ENCODE measurements around the gene SLC8A2. TPM values are rescaled to one million over a fixed set of nuclear protein-coding genes. Genes with fewer than 3 reads are reported as not detected.

Gene SLC8A2
- total and polyA plus RNA-seq, 10 of the 15 experiments (the other 5 are each of a cell fraction or from before 2014, with no cell fraction given) = not detected

DNA sequence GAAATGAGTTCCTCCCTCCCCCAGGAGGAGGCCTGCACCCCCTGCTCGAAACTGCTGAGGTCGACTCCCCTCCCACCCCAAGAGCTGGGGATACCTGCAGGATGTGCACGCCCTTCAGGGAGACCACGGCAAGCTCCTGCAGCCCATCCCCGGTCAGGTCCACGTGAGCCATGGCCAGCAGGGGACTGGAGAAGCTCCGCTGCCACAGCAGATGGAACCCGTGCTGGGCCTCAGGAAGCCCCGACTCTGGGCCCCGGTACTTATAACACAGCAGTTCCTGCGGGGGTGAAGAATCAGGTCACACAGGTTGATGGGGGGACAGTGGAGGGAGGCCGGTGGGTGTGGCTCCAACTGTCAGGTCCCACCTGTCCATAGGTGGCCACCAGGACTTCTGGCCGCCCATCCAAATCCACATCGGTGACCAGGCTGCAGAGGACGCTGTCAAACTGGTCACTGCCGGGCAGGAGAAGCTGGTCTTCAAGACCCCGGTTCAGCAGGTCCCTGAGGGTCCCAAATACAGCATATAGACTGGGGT is 4.8 kb upstream of the SLC8A2 start (continued):
- TF ChIP-seq, protein P1, sequence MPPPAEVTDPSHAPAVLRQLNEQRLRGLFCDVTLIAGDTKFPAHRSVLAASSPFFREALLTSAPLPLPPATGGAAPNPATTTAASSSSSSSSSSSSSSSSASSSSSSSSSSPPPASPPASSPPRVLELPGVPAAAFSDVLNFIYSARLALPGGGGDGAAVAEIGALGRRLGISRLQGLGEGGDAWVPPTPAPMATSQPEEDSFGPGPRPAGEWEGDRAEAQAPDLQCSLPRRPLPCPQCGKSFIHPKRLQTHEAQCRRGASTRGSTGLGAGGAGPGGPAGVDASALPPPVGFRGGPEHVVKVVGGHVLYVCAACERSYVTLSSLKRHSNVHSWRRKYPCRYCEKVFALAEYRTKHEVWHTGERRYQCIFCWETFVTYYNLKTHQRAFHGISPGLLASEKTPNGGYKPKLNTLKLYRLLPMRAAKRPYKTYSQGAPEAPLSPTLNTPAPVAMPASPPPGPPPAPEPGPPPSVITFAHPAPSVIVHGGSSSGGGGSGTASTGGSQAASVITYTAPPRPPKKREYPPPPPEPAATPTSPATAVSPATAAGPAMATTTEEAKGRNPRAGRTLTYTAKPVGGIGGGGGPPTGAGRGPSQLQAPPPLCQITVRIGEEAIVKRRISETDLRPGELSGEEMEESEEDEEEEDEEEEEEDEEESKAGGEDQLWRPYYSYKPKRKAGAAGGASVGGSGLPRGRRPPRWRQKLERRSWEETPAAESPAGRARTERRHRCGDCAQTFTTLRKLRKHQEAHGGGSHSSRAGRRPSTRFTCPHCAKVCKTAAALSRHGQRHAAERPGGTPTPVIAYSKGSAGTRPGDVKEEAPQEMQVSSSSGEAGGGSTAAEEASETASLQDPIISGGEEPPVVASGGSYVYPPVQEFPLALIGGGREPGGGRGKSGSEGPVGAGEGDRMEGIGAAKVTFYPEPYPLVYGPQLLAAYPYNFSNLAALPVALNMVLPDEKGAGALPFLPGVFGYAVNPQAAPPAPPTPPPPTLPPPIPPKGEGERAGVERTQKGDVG (CRISPR knock-in tag; IDR thresholded peaks at IDR 0.05) = no peak
- TF ChIP-seq, protein P2, sequence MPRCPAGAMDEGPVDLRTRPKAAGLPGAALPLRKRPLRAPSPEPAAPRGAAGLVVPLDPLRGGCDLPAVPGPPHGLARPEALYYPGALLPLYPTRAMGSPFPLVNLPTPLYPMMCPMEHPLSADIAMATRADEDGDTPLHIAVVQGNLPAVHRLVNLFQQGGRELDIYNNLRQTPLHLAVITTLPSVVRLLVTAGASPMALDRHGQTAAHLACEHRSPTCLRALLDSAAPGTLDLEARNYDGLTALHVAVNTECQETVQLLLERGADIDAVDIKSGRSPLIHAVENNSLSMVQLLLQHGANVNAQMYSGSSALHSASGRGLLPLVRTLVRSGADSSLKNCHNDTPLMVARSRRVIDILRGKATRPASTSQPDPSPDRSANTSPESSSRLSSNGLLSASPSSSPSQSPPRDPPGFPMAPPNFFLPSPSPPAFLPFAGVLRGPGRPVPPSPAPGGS (IDR thresholded peaks at IDR 0.05; ENCODE audit: borderline replicate concordance, insufficient read depth, low read depth, low read length, poor library complexity, severe bottlenecking) = no peak

DNA sequence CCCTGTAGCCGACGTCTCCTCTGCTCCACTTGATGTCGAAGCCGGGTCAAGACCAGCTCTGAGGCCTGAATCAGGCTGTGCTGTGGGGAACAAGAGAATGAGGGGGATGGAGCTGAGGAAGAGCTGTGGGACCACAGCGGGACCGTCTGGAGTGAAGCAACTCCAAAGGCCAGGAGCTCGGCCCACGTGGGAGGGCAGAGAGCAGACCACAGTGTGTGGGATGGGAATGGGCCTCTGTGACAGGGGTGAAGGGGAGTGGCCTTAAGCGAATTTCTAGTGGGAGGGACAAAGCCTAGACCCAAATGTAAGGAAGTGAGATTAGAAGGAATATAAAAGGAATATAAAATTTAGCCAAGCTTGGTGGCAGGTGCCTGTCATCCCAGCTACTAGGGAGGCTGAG is 3.8 kb upstream of the SLC8A2 start:
- H3K27me3 ChIP-seq (replicated peaks in 1 of 2; ENCODE audit: control insufficient read depth in 2 of 2, insufficient read depth in 2 of 2, low read length in 1 of 2) = peaks cover 0 to 2% of the 10 kb centered on the region in 2 experiments; a peak in 2 of 4 replicates
- no peaks in the 10 kb centered on the region for H3K36me3 ChIP-seq (ENCODE audit: control insufficient read depth in 2 of 2, insufficient read depth in 2 of 2, low read length in 1 of 2)
- DNase-seq (ENCODE audit: low read depth, low spot score) (no peak), FAIRE-seq (no peak), ATAC-seq (no peak)
- POLR2A ChIA-PET = no interaction called here
- no peak overlapping the region for H3K27ac ChIP-seq (ENCODE audit: control insufficient read depth, insufficient read depth)
- SMC1A ChIA-PET (ENCODE audit: uncharacterized antibody, unreplicated experiment) = interaction anchor here (1.1 kb wide), 1 partner anchor 11 kb away, joined by 3 read pairs; no protein-coding TSS in a partner anchor
- intact Hi-C loops (cut with micrococcal nuclease; ENCODE audit: unreplicated experiment) = no loop called here
- TF ChIP-seq JUNB (IDR thresholded peaks at IDR 0.05) = no peak
- H3K4me3 ChIP-seq = no peak overlapping the region
- WGBS (ENCODE audit: insufficient coverage, insufficient replicate concordance, low lambda C conversion rate, missing lambda C conversion rate) = 67% methylated on average over 9 of the region's 9 CpGs
- CTCF ChIA-PET = interaction anchor here (1.1 kb wide), 1 partner anchor 135 kb away, joined by 3 read pairs; no protein-coding TSS in a partner anchor
- BruUV-seq (replicated peaks) = no TSS peak
- no peaks in the 10 kb centered on the region for H3K9me3 ChIP-seq (replicated peaks; ENCODE audit: control insufficient read depth, insufficient read depth, low read length)
- H3K4me2 ChIP-seq (ENCODE audit: control insufficient read depth, insufficient read depth) = no peak overlapping the region
- no peak overlapping the region for H2AFZ ChIP-seq (ENCODE audit: control insufficient read depth, low read depth, low read length)
- no peak overlapping the region for H3K9ac ChIP-seq (ENCODE audit: control insufficient read depth, insufficient read depth, low read length)
- RAD21 ChIA-PET (ENCODE audit: unreplicated experiment) = no interaction called here
- in situ Hi-C loops (cut with MboI) = no loop called here
- H3K4me1 ChIP-seq (ENCODE audit: control insufficient read depth, insufficient read depth, low read length) = no peaks in the 10 kb centered on the region
- no peaks in the 10 kb centered on the region for H3K79me2 ChIP-seq (ENCODE audit: control insufficient read depth, insufficient read depth, low read length)
- H4K20me1 ChIP-seq (ENCODE audit: control insufficient read depth, insufficient read depth) = no peaks in the 10 kb centered on the region
